ENCODE data around the gene UNC13C. TPM values are rescaled to one million over a fixed set of nuclear protein-coding genes. Genes with fewer than 3 reads are reported as not detected.

The UNC13C gene
- total RNA-seq, 1 experiment from 2014 or later, result not detected

DNA sequence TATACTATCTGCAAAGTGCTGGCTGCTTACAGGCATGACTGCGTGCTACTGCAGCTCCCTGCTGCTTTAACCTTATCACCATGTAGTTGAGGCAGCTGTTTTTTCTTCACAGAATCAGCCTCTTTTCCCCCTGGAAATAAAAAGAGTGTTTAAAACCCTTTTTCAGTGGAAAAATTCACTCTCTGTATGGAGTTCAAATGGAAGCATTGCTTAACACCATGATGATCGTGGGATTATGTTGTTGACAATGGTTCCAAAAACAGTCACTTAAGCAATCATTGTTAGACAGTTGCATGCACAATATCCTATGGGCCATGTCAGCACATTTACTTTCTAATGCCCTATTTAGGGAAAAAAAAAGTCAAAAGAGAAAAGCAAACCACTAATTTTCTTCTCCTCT lies 536.4 kb downstream of the UNC13C start:
- intact Hi-C loops (cut with micrococcal nuclease), result no loop called here
- DNase-seq (ENCODE audit: low read depth, low spot score) (no peak), ATAC-seq (no peak)
- no peak overlapping the region for H3K9ac ChIP-seq (ENCODE audit: low read length)
- no peaks in the 10 kb centered on the region for H3K79me2 ChIP-seq (ENCODE audit: insufficient read depth, low read length)
- H3K4me1 ChIP-seq (ENCODE audit: control insufficient read depth in 1 of 2, insufficient read depth in 2 of 2, low read length in 2 of 2), result no peaks in the 10 kb centered on the region
- ChIA-PET POLR2A (no interaction called here), CTCF (no interaction called here), RAD21 (ENCODE audit: low non-redundant PET in 1 of 2, low total read pairs in 2 of 2, uncharacterized antibody in 2 of 2, unreplicated experiment in 2 of 2) (no interaction called here)
- H3K4me3 ChIP-seq (replicated peaks in 1 of 2; ENCODE audit: low read depth in 1 of 2, low read length in 2 of 2), result no peak overlapping the region
- H3K27ac ChIP-seq (ENCODE audit: low read depth, low read length), result no peak overlapping the region
- H3K9me2 ChIP-seq (ENCODE audit: insufficient read depth), result no peaks in the 10 kb centered on the region
- H3K27me3 ChIP-seq (ENCODE audit: insufficient read depth, low read length), result no peaks in the 10 kb centered on the region
- H2AFZ ChIP-seq (ENCODE audit: low read depth, low read length, poor library complexity, severe bottlenecking), result no peak overlapping the region
- no peaks in the 10 kb centered on the region for H4K20me1 ChIP-seq (ENCODE audit: insufficient read depth)
- TF ChIP-seq JUND (IDR thresholded peaks at IDR 0.05), result no peak
- TF ChIP-seq, protein P1, sequence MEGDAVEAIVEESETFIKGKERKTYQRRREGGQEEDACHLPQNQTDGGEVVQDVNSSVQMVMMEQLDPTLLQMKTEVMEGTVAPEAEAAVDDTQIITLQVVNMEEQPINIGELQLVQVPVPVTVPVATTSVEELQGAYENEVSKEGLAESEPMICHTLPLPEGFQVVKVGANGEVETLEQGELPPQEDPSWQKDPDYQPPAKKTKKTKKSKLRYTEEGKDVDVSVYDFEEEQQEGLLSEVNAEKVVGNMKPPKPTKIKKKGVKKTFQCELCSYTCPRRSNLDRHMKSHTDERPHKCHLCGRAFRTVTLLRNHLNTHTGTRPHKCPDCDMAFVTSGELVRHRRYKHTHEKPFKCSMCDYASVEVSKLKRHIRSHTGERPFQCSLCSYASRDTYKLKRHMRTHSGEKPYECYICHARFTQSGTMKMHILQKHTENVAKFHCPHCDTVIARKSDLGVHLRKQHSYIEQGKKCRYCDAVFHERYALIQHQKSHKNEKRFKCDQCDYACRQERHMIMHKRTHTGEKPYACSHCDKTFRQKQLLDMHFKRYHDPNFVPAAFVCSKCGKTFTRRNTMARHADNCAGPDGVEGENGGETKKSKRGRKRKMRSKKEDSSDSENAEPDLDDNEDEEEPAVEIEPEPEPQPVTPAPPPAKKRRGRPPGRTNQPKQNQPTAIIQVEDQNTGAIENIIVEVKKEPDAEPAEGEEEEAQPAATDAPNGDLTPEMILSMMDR (IDR thresholded peaks at IDR 0.05 in 2 of 3, conservative IDR thresholded peaks at IDR 0.05 in 1 of 3; ENCODE audit: borderline replicate concordance in 1 of 3, insufficient read depth in 1 of 3, low read depth in 2 of 3, low read length in 2 of 3), result no peak
- no peak for TF ChIP-seq YY1 (IDR thresholded peaks at IDR 0.05; ENCODE audit: extremely low read depth, insufficient replicate concordance, low read depth, low read length)
- TF ChIP-seq EGR1 (IDR thresholded peaks at IDR 0.05; ENCODE audit: low read depth), result no peak
- TF ChIP-seq ZFX (IDR thresholded peaks at IDR 0.05), result no peak
- no peak for TF ChIP-seq RAD21 (IDR thresholded peaks at IDR 0.05; ENCODE audit: low read depth)
- H3K36me3 ChIP-seq (ENCODE audit: control insufficient read depth in 1 of 2, insufficient read depth in 2 of 2, low read length in 2 of 2), result no peaks in the 10 kb centered on the region
- no TSS peak for BruUV-seq (replicated peaks)
- H3K4me2 ChIP-seq (ENCODE audit: low read length), result no peak overlapping the region
- H3K9me3 ChIP-seq (ENCODE audit: control insufficient read depth in 1 of 2, insufficient read depth in 1 of 2, low read depth in 1 of 2, low read length in 2 of 2), result peaks cover 12 to 38% of the 10 kb centered on the region in 2 experiments; a peak in 3 of 4 replicates

DNA sequence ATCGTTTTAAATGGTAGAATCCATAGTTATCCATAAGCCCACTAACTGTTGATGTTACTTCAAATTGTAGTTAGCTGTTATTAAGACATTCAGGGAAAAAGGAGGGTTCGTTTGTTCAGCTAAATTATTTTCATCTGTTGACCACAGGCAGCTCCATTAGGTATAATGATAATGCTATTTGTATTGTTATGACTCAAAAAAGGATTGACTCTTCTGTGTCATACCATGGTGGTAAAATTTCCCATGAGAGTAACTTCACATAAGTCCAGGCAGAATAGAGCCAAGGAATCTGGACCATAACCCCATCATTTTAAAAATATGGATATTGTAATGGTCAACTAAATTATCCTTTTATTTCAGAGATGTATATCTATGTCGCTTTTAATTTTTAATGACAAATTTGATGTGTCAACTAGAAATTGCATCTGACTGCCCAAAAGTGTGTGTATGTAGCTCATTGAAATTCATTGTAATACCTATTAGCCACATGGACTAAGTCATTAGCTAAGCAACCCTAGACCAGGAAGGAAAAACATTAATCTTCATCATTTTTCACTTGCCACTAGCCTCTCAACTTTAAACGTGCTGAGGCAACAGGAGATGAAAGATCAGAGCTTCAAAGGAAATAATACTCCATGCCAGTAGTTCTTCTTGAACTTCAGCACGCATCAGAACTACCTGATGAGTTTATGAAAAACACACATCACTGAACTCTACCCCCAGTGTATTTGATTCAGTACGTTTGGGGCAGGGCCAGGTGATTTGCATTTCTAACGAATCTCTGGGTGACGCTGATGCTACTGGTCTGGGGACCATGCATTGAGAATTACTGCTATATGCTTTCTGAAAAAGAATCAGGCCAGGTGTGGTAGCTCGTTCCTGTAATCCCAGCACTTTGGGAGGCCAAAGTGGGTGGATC lies 537.7 kb downstream of the UNC13C start:
- Histone ChIP-seq H3K9ac (ENCODE audit: low read length) (no peak overlapping the region), H4K20me1 (ENCODE audit: insufficient read depth) (no peaks in the 10 kb centered on the region), H3K36me3 (ENCODE audit: control insufficient read depth in 1 of 2, insufficient read depth in 2 of 2, low read length in 2 of 2) (no peaks in the 10 kb centered on the region), H3K27me3 (ENCODE audit: insufficient read depth, low read length) (no peaks in the 10 kb centered on the region), H2AFZ (ENCODE audit: low read depth, low read length, poor library complexity, severe bottlenecking) (no peak overlapping the region), H3K9me2 (ENCODE audit: insufficient read depth) (no peaks in the 10 kb centered on the region), H3K27ac (ENCODE audit: low read depth, low read length) (no peak overlapping the region), H3K4me3 (replicated peaks in 1 of 2; ENCODE audit: low read depth in 1 of 2, low read length in 2 of 2) (no peak overlapping the region), H3K4me2 (ENCODE audit: low read length) (no peak overlapping the region), H3K9me3 (ENCODE audit: control insufficient read depth in 1 of 2, insufficient read depth in 1 of 2, low read depth in 1 of 2, low read length in 2 of 2) (peaks cover 10 to 32% of the 10 kb centered on the region in 2 experiments; a peak in 3 of 4 replicates), H3K79me2 (ENCODE audit: insufficient read depth, low read length) (no peaks in the 10 kb centered on the region), H3K4me1 (ENCODE audit: control insufficient read depth in 1 of 2, insufficient read depth in 2 of 2, low read length in 2 of 2) (no peaks in the 10 kb centered on the region)
- POLR2A ChIA-PET, result no interaction called here
- DNase-seq (ENCODE audit: low read depth, low spot score) (no peak), ATAC-seq (no peak)
- no TSS peak for BruUV-seq (replicated peaks)
- CTCF ChIA-PET, result no interaction called here
- intact Hi-C loops (cut with micrococcal nuclease), result no loop called here
- RAD21 ChIA-PET (ENCODE audit: low non-redundant PET in 1 of 2, low total read pairs in 2 of 2, uncharacterized antibody in 2 of 2, unreplicated experiment in 2 of 2), result no interaction called here
- no peak for TF ChIP-seq SP1 (IDR thresholded peaks at IDR 0.05; ENCODE audit: low read depth)
- no peak for TF ChIP-seq FOSL1 (IDR thresholded peaks at IDR 0.05; ENCODE audit: low read depth)
- TF ChIP-seq CEBPB (IDR thresholded peaks at IDR 0.05; ENCODE audit: low read depth), result no peak
- TF ChIP-seq ELF1 (IDR thresholded peaks at IDR 0.05; ENCODE audit: borderline replicate concordance, low read depth), result no peak
- TF ChIP-seq SIN3A (IDR thresholded peaks at IDR 0.05; ENCODE audit: low read depth), result no peak
- TF ChIP-seq EZH2phosphoT487 (IDR thresholded peaks at IDR 0.05; ENCODE audit: borderline replicate concordance), result no peak
- TF ChIP-seq, protein P1 (IDR thresholded peaks at IDR 0.05 in 2 of 3, conservative IDR thresholded peaks at IDR 0.05 in 1 of 3; ENCODE audit: borderline replicate concordance in 1 of 3, insufficient read depth in 1 of 3, low read depth in 2 of 3, low read length in 2 of 3), result no peak
- no peak for TF ChIP-seq CBX3 (IDR thresholded peaks at IDR 0.05; ENCODE audit: low read depth)
- no peak for TF ChIP-seq ZNF274 (IDR thresholded peaks at IDR 0.05; ENCODE audit: low read depth, low read length)
- TF ChIP-seq EZH2 (IDR thresholded peaks at IDR 0.05), result no peak
- no peak for TF ChIP-seq TCF7L2 (IDR thresholded peaks at IDR 0.05; ENCODE audit: borderline replicate concordance, extremely low read depth, insufficient read depth, insufficient read length)

All from HCT116 (cell line).